ENCODE results near the gene DDX59. TPM values are rescaled to one million over a fixed set of nuclear protein-coding genes. Genes with fewer than 3 reads are reported as not detected.
A peak's percentile ranks its signal among the peaks of the same experiment; 100 is the strongest.

DDX59 gene
- total and polyA plus RNA-seq, 9 of the 15 experiments (the other 6 are each of a cell fraction or from before 2014, with no cell fraction given), result 8.3 to 30.4 (median 19.8) TPM

DNA sequence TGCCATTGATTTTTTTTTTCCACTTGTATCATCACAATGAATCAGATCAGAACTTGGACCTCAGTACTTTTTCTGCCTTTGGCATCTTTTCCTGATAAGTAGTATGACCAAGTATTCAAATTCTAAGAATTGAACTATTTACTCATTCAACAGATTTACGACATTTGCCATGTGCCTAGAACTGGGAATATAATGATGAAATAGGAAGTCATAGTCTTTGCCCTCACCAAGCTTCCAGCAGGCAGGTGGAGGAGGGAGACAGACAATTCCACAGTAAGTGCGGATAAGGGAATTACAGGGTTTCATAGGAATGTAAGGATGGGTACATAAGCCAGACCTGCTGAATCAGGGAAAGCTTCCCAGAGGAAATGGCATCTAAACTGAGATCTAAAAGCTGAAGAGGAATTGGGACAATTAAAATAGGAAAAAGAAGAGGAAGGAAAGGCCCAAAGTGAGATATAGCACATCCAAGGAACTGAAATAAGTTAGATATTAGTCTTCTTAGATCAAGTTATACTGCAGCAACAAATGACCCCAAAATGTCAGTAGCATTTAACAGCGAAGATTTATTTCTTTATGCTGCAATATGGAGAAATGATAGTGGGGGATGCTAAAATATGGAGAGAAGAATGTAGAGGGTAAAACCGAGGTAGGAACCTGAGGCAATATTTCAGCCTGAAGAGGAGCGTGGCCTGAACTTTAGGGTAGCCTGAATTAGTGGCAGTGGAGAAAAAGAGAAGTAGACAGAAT lies 5.3 kb upstream of the DDX59 start (continued):
- TF ChIP-seq ZNF318 (IDR thresholded peaks at IDR 0.05; ENCODE audit: borderline replicate concordance in 1 of 2, low read depth in 1 of 2), result 0 out of 4 replicates have a peak, but pooled peaks of 1 of the 2 experiments have one; percentile 16
- no peak for TF ChIP-seq ZKSCAN8 (CRISPR knock-in tag; IDR thresholded peaks at IDR 0.05)
- TF ChIP-seq E2F3 (CRISPR knock-in tag; IDR thresholded peaks at IDR 0.05), result no peak
- TF ChIP-seq RFX7 (CRISPR knock-in tag; IDR thresholded peaks at IDR 0.05), result no peak
- TF ChIP-seq MECOM (CRISPR knock-in tag; IDR thresholded peaks at IDR 0.05), result 0 out of 2 replicates have a peak, but pooled peaks have one; percentile 44
- TF ChIP-seq, protein P1, sequence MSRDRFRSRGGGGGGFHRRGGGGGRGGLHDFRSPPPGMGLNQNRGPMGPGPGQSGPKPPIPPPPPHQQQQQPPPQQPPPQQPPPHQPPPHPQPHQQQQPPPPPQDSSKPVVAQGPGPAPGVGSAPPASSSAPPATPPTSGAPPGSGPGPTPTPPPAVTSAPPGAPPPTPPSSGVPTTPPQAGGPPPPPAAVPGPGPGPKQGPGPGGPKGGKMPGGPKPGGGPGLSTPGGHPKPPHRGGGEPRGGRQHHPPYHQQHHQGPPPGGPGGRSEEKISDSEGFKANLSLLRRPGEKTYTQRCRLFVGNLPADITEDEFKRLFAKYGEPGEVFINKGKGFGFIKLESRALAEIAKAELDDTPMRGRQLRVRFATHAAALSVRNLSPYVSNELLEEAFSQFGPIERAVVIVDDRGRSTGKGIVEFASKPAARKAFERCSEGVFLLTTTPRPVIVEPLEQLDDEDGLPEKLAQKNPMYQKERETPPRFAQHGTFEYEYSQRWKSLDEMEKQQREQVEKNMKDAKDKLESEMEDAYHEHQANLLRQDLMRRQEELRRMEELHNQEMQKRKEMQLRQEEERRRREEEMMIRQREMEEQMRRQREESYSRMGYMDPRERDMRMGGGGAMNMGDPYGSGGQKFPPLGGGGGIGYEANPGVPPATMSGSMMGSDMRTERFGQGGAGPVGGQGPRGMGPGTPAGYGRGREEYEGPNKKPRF (IDR thresholded peaks at IDR 0.05; ENCODE audit: low read depth, low read length), result no peak
- TF ChIP-seq ZNF668 (CRISPR knock-in tag; IDR thresholded peaks at IDR 0.05), result no peak
- no peak for TF ChIP-seq RREB1 (CRISPR knock-in tag; IDR thresholded peaks at IDR 0.05)

Data from K562 (cell line).